Fibroblast of pulmonary artery (primary cell): Measurements from ENCODE around the gene GPR153.
A peak's percentile ranks its signal among the peaks of the same experiment; 100 is the strongest.

Experiments
- DNase-seq: peaks from one replicate; pipeline ENCODE4 v3.0.0-alpha.2; 2010; ENCODE audit warnings: low read depth
- H3K4me3 ChIP-seq: replicated peaks from 2 replicates; pipeline ENCODE4 v1.5.1; 2011; ENCODE audit warnings: low read depth, mild to moderate bottlenecking, control low read depth, low read length, moderate library complexity
- CTCF ChIP-seq: IDR thresholded peaks from 2 replicates; pipeline ENCODE4 v1.5.1; 2011; ENCODE audit warnings: mild to moderate bottlenecking, control low read depth, low read length, inconsistent platforms; ENCODE audit errors: missing control alignments

Gene GPR153

DNA sequence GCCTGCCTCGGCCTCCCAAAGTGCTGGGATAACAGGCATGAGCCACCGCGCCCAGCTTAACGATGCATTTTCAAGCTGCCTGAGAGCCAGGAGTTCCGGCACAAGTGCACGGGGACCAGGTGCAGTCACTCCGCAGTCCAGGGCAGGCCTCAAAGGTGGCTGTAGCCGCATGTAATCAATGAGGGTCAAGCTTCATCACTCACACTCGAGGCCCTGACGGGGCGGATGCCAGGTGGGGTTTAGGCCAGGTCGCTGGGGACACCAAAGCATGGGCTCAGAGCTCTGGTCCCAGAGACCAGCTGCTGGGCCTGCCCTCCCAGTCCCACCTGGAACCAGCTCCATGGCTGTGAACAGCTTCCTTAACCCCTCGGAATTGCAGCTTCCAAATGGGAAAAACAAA is 26.1 kb upstream of the GPR153 start:
- no peak overlapping the region for H3K4me3 ChIP-seq
- no peak for DNase-seq
- no peak for TF ChIP-seq CTCF

GRCh38 chr1:6286266-6286665 is 25.4 kb upstream of the GPR153 start:
- no peak for TF ChIP-seq CTCF
- DNase-seq, result no peak
- no peak overlapping the region for H3K4me3 ChIP-seq

DNA sequence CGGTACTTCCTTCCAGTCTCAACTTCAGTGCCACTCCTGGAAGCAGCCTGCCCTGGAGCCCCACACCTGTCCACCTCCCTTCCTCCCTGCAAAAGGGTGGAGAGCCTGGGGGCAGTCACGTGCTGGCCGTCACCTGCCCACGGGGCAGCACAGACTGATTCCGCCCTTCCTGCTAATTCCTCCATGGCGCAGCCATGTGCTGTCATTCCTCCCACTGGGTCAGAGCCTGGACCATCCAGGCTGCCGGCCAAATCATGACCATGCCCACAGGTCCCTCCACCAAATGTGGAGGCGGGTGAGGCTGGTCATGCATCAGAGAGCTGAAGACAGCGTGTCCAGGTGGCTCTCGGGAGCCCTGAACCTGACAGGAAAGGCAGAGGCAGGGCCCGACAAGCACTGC is 24.4 kb upstream of the GPR153 start:
- H3K4me3 ChIP-seq, result no peak overlapping the region
- no peak for DNase-seq
- TF ChIP-seq CTCF, result no peak

DNA sequence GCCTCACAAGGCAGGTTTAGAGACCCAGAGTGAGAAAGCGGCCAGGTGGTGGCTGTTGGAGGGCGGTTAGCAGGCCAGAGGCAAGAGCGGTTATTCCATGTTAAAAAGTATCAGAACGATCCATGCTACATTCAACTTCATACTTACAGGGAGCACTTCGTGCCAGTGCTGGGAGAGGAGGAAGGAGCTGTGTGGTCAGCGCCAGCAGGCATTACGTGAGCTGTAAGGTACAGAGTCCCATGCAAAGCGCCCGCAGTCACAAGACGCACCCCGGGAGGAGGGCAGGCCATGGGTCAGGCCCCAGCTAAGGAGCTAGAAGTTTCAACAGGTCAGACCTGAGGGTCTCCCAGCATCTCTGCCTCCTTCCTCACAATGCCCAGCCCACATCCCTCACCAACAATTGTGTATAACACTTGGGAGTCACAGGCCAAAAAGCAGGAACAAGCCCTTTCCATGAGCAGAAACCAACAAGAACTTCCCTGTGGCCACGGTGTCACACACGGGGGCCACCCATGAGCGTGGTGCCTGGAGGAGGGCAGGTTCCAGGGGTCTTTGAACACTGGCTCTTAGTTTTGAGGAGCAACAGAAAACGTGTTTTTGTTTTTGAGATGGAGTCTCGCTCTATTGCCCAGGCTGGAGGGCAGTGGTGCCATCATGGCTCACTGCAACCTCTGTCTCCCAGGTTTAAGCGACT is 21.8 kb upstream of the GPR153 start:
- H3K4me3 ChIP-seq, result no peak overlapping the region
- no peak for DNase-seq
- no peak for TF ChIP-seq CTCF

- no peak overlapping the region for H3K4me3 ChIP-seq
- DNase-seq, result no peak
- TF ChIP-seq CTCF, result no peak
Observed at GRCh38 chr1:6281511-6282402, 20.9 kb upstream of the GPR153 start.

GRCh38 chr1:6280761-6281451 is 20.0 kb upstream of the GPR153 start:
- H3K4me3 ChIP-seq, result no peak overlapping the region
- peak; percentile 32 for TF ChIP-seq CTCF
- DNase-seq, result no peak
